AG04449 (cell line): Measurements from ENCODE around the gene TMCC1.
"Not testable (repeated sequence)": the region's sequence is repeated elsewhere in the genome, so short reads cannot be mapped to it uniquely, and the experiment has no call there.

ENCODE experiments used
- CTCF ChIA-PET: fragments of 350-600 bp; formaldehyde crosslinking; extraction: SDS; loops from one replicate; lab custom pipeline; 2021; ENCODE audit warnings: antibody characterized with exemption; lab: Yijun Ruan, JAX
- POLR2A ChIA-PET: fragments of 400-600, 350-600 bp; formaldehyde crosslinking; extraction: SDS; loops from one replicate; lab custom pipeline; 2020; ENCODE audit warnings: antibody characterized with exemption, inconsistent platforms; lab: Yijun Ruan, JAX
- DNase-seq: peaks from one replicate; pipeline ENCODE4 v3.0.0-alpha.2; 2010; ENCODE audit warnings: low read depth, low spot score
- H3K4me3 ChIP-seq: 2 replicates; pipeline ENCODE4 v1.5.1; 2011; ENCODE audit warnings: low read depth, mild to moderate bottlenecking, control low read depth, low read length
- CTCF ChIP-seq: IDR thresholded peaks from one replicate; pipeline ENCODE4 v1.5.1; 2011; ENCODE audit warnings: mild to moderate bottlenecking, moderate library complexity, low read length, control low read depth, inconsistent platforms; ENCODE audit not compliant: insufficient read depth; ENCODE audit errors: missing control alignments

The TMCC1 gene

GRCh38 chr3:129890125-129890524 is 3.4 kb downstream of the TMCC1 start:
- ChIA-PET POLR2A (no interaction called here), CTCF (interaction anchor here (1.0 kb wide), 1 partner anchor 45 kb away, joined by 4 read pairs; no protein-coding TSS in a partner anchor)
- no peak for TF ChIP-seq CTCF
- H3K4me3 ChIP-seq: no peak overlapping the region
- no peak for DNase-seq

- ChIA-PET POLR2A (no interaction called here), CTCF (interaction anchor here (1.2 to 1.4 kb wide), 3 partner anchors 30 to 239 kb away, joined by 3 to 5 read pairs (median 4); no protein-coding TSS in a partner anchor)
- DNase-seq: peak; percentile 87
- no peak overlapping the region for H3K4me3 ChIP-seq
- TF ChIP-seq CTCF: no peak
These were observed 4.7 kb downstream of the TMCC1 start for GRCh38 chr3:129888771-129889170.

GRCh38 chr3:129881261-129881660 is 12.2 kb downstream of the TMCC1 start:
- no peak overlapping the region for H3K4me3 ChIP-seq
- ChIA-PET POLR2A (no interaction called here), CTCF (interaction anchor here (1.1 kb wide), 2 partner anchors 9 to 10 kb away, joined by 3 to 4 read pairs; no protein-coding TSS in a partner anchor)
- no peak for TF ChIP-seq CTCF
- no peak for DNase-seq

- CTCF ChIA-PET: no interaction called here
- TF ChIP-seq CTCF: no peak
- POLR2A ChIA-PET: interaction anchor here (0.6 kb wide), 1 partner anchor 8 kb away, joined by 4 read pairs; no protein-coding TSS in a partner anchor
- DNase-seq: no peak
- no peak overlapping the region for H3K4me3 ChIP-seq
These were observed 15.2 kb downstream of the TMCC1 start for GRCh38 chr3:129878355-129878754.

GRCh38 chr3:129874479-129874878 is 19.0 kb downstream of the TMCC1 start:
- CTCF ChIA-PET: interaction anchor here (1.2 kb wide), 1 partner anchor 49 kb away, joined by 3 read pairs; no protein-coding TSS in a partner anchor
- H3K4me3 ChIP-seq, POLR2A ChIA-PET, DNase-seq: not testable (repeated sequence)

GRCh38 chr3:129868912-129869311 is 24.6 kb downstream of the TMCC1 start:
- TF ChIP-seq CTCF: no peak
- H3K4me3 ChIP-seq: no peak overlapping the region
- no peak for DNase-seq
- ChIA-PET POLR2A (no interaction called here), CTCF (no interaction called here)
